NT2/D1 (cell line): ENCODE measurements around the gene MOCS3.

ENCODE experiments used
- SUZ12 ChIP-seq: IDR thresholded peaks from 2 replicates; pipeline ENCODE4 v1.6.1; 2011; ENCODE audit not compliant: insufficient read length, insufficient read depth; ENCODE audit errors: extremely low read depth
- ZNF274 ChIP-seq: IDR thresholded peaks from 2 replicates; pipeline ENCODE4 v1.6.1; 2011; ENCODE audit warnings: mild to moderate bottlenecking, low read depth, low read length

DNA sequence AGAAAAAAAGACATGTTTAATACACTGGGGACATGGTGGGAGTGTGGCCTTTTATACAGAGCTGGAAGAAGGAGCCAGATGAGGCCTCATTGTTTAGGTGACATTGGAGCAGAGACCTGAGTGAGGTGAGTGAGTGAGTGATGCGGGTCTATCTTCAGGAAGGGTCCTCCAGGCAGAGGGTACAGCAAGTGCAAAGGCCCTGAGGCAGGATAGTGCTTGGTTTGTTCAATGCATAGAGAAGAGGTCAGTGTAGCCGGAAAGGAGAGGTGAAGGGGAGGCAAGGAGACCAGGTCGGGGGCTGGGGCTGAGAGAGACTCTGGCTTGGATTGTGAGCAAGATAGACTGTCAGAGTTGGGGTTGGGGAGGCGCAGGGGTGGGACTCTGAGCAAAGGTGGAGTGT lies 40.7 kb downstream of the MOCS3 start:
- TF ChIP-seq SUZ12 = no peak
- TF ChIP-seq ZNF274 = no peak
